HG03159 (cell line): ENCODE measurements around the gene MSGN1.

Source experiments
- ATAC-seq: cut with Tn5 transposase; IDR thresholded peaks from one replicate; pipeline ENCODE4 v1.9.1; 2021; ENCODE audit warnings: mild to moderate bottlenecking, moderate library complexity; ENCODE audit not compliant: unreplicated experiment

MSGN1 gene

GRCh38 chr2:17846676-17847075 is 30.4 kb downstream of the MSGN1 start:
- no peak for ATAC-seq

GRCh38 chr2:17847236-17847635 is 31.0 kb downstream of the MSGN1 start:
- ATAC-seq, result no peak

GRCh38 chr2:17849275-17849674 is 33.0 kb downstream of the MSGN1 start:
- ATAC-seq, result no peak

- ATAC-seq, result no peak
These were observed 33.9 kb downstream of the MSGN1 start for GRCh38 chr2:17850151-17850550.

- peak; percentile 93 for ATAC-seq
These were observed 35.7 kb downstream of the MSGN1 start for GRCh38 chr2:17851731-17852585.

- ATAC-seq, result no peak
These were observed 37.5 kb downstream of the MSGN1 start for GRCh38 chr2:17853799-17854198.

GRCh38 chr2:17857021-17857420 is 40.8 kb downstream of the MSGN1 start:
- no peak for ATAC-seq

GRCh38 chr2:17858064-17858463 is 41.8 kb downstream of the MSGN1 start:
- ATAC-seq, result no peak

- no peak for ATAC-seq
These were observed 47.3 kb downstream of the MSGN1 start for GRCh38 chr2:17863539-17863938.

GRCh38 chr2:17864676-17865075 is 48.4 kb downstream of the MSGN1 start:
- ATAC-seq, result no peak

- no peak for ATAC-seq
These were observed 50.9 kb downstream of the MSGN1 start for GRCh38 chr2:17867133-17867532.
